Heart left ventricle (tissue), 13 donors: ENCODE results near the gene AIP.

ENCODE experiments used
- CTCF ChIP-seq, 12 donors: fragments of 200-600 bp; sonication (generic) in 4 of 12; IDR thresholded peaks; one replicate each; pipeline versions ENCODE4 v1.5.0 to v1.8.0; 2018 to 2022; ENCODE audit warnings: antibody characterized with exemption in 12 of 12, mild to moderate bottlenecking in 5 of 12
- POLR2A ChIP-seq, 2 donors: fragments of 450-650 bp; IDR thresholded peaks; one replicate each; pipeline ENCODE4 v1.6.1; 2017; ENCODE audit warnings: antibody characterized with exemption in 2 of 2, mild to moderate bottlenecking in 2 of 2, moderate library complexity in 2 of 2
- donor health status: ischemic (EF 13 %, LVEDD 7.1; RV severe dilation, severe dysfunction).
- donor health status: DM: no; HTN: yes; CAD: no.
- donor health status: DM: no; HTN: no; CAD: no.
- donor health status: ischemic (EF 25% LVEDD 6.9; RV normal size, moderate dysfunction).
- donor health status: ischemic (EF 25% LVEDD 5.7; RV mildly dilated, moderate dysfunction).
- donor health status: ischemic (EF 35%, LVEDD 5.7; RV mildly dilated, moderate dysfunction).
- donor health status: nonischemic (EF 11% LVEDD 7.7; RV severe dilation, severe dysfunction).
- donor health status: DM: yes; HTN: yes; CAD: no.
- donor health status: PGD.
- donor health status: ischemic (EF 29% LVEDD 5.4; RV normal size, mild dysfunction).
- donor health status: nonischemic (EF 23%, LVEDD 6.1; RV moderate dilation, normal function).

GRCh38 chr11:67524480-67524808 lies 41.6 kb downstream of the AIP start:
- TF ChIP-seq CTCF (IDR thresholded peaks at IDR 0.05): no peak
- TF ChIP-seq POLR2A (IDR thresholded peaks at IDR 0.05): no peak
